Measurements from ENCODE around the gene BCAN.

The BCAN gene

DNA sequence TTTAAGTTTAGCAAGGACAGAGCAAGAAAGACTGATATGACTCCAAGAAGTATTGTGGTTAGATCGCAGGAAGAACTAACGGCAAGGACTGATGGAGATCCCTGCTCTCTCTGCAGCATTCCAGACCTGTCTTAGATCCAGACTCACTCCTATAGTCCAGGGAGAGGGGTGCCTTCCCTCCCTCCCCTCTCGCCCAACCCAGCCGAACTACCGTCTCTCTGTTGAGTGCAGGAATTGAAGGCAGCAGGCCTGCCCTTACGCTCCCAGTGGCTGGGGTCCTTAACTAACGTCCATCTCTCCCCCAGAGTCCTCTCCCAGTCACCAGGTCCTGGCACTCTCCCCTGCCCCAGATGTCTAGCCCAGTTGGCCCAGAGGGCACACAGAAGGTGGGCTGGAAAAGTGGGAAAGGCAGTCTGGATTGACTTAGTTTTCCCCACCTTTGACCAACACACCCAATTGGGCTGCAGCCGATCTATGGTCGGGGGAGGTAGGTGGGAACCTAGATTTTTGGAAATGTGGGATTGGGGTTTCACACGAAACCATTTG lies 62.3 kb downstream of the BCAN start:
- no peak for DNase-seq

GRCh38 chr1:156704930-156705320 lies 63.0 kb downstream of the BCAN start:
- no peak for DNase-seq

DNA sequence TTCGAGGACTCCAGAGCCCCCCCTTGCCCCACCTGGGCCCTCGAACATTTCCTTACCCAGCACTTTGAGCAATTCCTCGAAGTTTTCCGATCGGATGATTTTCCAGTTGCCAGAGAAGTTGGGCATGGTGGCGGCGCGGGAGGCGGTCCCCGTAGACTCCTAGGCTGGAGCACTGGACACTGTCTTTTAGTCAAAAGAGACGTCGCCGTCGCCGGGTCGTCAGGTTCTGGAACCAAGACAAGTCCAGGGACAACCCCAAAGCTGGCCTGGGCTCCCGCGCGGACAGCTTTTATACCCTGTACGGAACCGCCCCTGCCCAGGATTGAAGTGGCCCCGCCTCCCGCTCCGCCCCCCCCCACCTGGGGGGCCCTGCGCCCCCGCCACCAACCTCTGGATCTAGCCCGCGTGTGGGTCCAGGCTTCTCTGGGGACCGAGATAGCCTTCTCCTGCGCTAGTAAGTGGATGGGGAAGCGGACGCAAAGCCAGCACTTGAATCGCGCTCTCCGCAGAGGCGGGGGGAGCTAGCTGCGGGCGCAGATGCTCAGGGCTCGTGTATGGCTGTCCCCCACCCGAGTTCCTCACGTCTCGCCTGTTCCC lies 63.5 kb downstream of the BCAN start, which contains the start of gene CRABP2:
CRABP2 (minus strand) TSS at position 263 of the 597 bp plus-strand sequence; CDS start at position 126, 137 bp downstream.
- DNase-seq = no peak

DNA sequence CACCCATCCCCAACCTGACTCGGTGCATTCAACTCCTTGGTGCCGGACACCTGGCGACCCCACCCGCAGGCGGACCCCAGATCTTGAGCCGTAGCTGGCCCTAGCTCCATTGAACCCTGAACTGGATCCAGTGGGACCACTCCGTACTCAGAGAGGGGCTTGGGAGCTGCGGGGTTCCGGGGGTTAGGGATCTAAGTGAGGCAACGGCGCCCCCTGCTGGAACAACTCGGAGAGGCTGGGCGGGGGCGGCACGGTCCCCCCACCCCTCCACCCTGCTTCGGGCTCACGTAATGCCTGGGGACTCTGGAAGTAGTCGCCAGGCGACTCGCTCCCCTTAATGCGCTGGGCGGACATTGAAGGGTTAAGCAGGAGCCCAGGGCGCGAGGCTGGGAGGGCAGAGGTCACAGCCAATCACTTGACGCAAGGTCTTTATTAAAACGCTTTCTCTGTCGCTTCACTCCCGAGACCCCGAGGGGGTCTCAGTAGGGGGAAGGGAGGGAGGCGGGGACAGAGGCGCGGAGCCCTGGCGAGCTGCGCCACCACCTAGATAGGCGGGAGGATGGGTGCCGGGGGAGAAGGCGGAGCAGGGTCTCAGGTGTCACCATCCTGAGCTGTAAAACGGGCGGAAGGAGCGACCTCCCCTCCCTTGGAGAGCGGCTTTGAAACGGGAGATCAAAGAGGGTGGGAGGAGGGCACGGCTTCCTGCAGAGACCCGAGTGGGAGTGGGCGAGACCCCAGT lies 64.2 kb downstream of the BCAN start:
- no peak for DNase-seq

- no peak for DNase-seq
Measured at GRCh38 chr1:156706657-156707416, 64.9 kb downstream of the BCAN start.

GRCh38 chr1:156707417-156708217 lies 65.7 kb downstream of the BCAN start:
- no peak for DNase-seq

GRCh38 chr1:156708218-156708661 lies 66.3 kb downstream of the BCAN start:
- DNase-seq = no peak

GRCh38 chr1:156709031-156709430 lies 67.1 kb downstream of the BCAN start:
- no peak for DNase-seq

All from SIG-M5 (cell line).